ENCODE data around the gene CLASP1. TPM values are rescaled to one million over a fixed set of nuclear protein-coding genes. Genes with fewer than 3 reads are reported as not detected.

CLASP1 gene
- total RNA-seq, 1 experiment from 2014 or later, result 45.9 TPM

- no peak overlapping the region; a peak in 1 of 7 replicates for H3K27ac Mint-ChIP-seq
- H2BK5ac ChIP-seq (ENCODE audit: insufficient read length, low read length), result no peak overlapping the region
- H3K4me1 ChIP-seq (ENCODE audit: insufficient read depth, low read length), result 0 out of 2 replicates have a peak, but pooled peaks cover 4% of the 10 kb centered on the region
- H2AFZ ChIP-seq (ENCODE audit: low read length), result no peak overlapping the region
- H4K20me1 ChIP-seq (ENCODE audit: control insufficient read depth, insufficient read depth, insufficient read length), result no peaks in the 10 kb centered on the region
- TF ChIP-seq, protein P1, sequence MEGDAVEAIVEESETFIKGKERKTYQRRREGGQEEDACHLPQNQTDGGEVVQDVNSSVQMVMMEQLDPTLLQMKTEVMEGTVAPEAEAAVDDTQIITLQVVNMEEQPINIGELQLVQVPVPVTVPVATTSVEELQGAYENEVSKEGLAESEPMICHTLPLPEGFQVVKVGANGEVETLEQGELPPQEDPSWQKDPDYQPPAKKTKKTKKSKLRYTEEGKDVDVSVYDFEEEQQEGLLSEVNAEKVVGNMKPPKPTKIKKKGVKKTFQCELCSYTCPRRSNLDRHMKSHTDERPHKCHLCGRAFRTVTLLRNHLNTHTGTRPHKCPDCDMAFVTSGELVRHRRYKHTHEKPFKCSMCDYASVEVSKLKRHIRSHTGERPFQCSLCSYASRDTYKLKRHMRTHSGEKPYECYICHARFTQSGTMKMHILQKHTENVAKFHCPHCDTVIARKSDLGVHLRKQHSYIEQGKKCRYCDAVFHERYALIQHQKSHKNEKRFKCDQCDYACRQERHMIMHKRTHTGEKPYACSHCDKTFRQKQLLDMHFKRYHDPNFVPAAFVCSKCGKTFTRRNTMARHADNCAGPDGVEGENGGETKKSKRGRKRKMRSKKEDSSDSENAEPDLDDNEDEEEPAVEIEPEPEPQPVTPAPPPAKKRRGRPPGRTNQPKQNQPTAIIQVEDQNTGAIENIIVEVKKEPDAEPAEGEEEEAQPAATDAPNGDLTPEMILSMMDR (conservative IDR thresholded peaks at IDR 0.05), result no peak
- no peak overlapping the region for H4K91ac ChIP-seq (ENCODE audit: insufficient read length, low read depth, low read length)
- no peak overlapping the region for H3K9ac ChIP-seq (ENCODE audit: extremely low read depth, insufficient read length, low read length)
- no peak overlapping the region for H2AK5ac ChIP-seq (ENCODE audit: insufficient read length, low read length)
- no peaks in the 10 kb centered on the region for H3K23me2 ChIP-seq (ENCODE audit: insufficient read length, low read depth, low read length, poor library complexity, severe bottlenecking)
- no peaks in the 10 kb centered on the region; a peak in 1 of 5 replicates for H3K9me3 Mint-ChIP-seq
- H3K23ac ChIP-seq (ENCODE audit: insufficient read length, low read depth, low read length), result no peak overlapping the region
- no peak overlapping the region for H3K18ac ChIP-seq (ENCODE audit: insufficient read length, low read depth, low read length)
- no peaks in the 10 kb centered on the region for H3K79me1 ChIP-seq (ENCODE audit: insufficient read depth, low read depth, low read length, poor library complexity, severe bottlenecking)
- H3K4me2 ChIP-seq (ENCODE audit: insufficient read depth, insufficient read length, low read length), result no peak overlapping the region
- no peak overlapping the region for H3K27ac ChIP-seq (ENCODE audit: insufficient read length, low read depth, low read length)
- H2BK12ac ChIP-seq (ENCODE audit: insufficient read length, low read depth, low read length), result no peak overlapping the region
- no peak for DNase-seq
- no peak overlapping the region for H2BK15ac ChIP-seq (ENCODE audit: low read depth, low read length)
- no peaks in the 10 kb centered on the region for H3K79me2 ChIP-seq (ENCODE audit: insufficient read depth, low read length)
- peaks cover 5% of the 10 kb centered on the region; the same call in 1 of the 2 replicates for H3K27me3 Mint-ChIP-seq (ENCODE audit: low read depth)
- H3K27me3 ChIP-seq (ENCODE audit: insufficient read depth, low read length), result no peaks in the 10 kb centered on the region
- H3K4ac ChIP-seq (ENCODE audit: low read depth, low read length), result no peak overlapping the region
- H4K5ac ChIP-seq (ENCODE audit: insufficient read length, low read depth, low read length), result no peak overlapping the region
- H3T11ph ChIP-seq (ENCODE audit: low read length), result no peak overlapping the region
- no peak overlapping the region for H2BK20ac ChIP-seq (ENCODE audit: low read depth, low read length, poor library complexity, severe bottlenecking)
- peaks cover 11 to 12% of the 10 kb centered on the region in 2 experiments for H3K4me1 Mint-ChIP-seq
- H3K36me3 Mint-ChIP-seq (ENCODE audit: insufficient read depth in 1 of 3, low read depth in 3 of 3), result no peaks in the 10 kb centered on the region
- H4K8ac ChIP-seq (replicated peaks; ENCODE audit: insufficient read length, low read depth, low read length), result no peak overlapping the region
- no peaks in the 10 kb centered on the region for H3K9me3 ChIP-seq (ENCODE audit: control insufficient read depth, low read depth, low read length)
- no peak overlapping the region for H3K14ac ChIP-seq (ENCODE audit: insufficient read depth, low read length)
- no peak overlapping the region for H3K4me3 Mint-ChIP-seq
- WGBS (ENCODE audit: extremely low coverage, insufficient read length, low lambda C conversion rate), result no CpG with 5 or more reads among the region's 15 CpGs
- H2BK120ac ChIP-seq (ENCODE audit: low read depth, low read length, poor library complexity, severe bottlenecking), result no peak overlapping the region
- H3K56ac ChIP-seq (ENCODE audit: insufficient read length, low read depth, low read length), result no peak overlapping the region
Measured at GRCh38 chr2:121330921-121331320, 318.3 kb downstream of the CLASP1 start.

Data from H9 (cell line).